GM19351 (cell line): ENCODE measurements around the gene PGAM2.

Experiments used
- ATAC-seq: cut with Tn5 transposase; IDR thresholded peaks from one replicate; pipeline ENCODE4 v1.9.1; 2021; ENCODE audit warnings: mild to moderate bottlenecking, moderate library complexity; ENCODE audit not compliant: unreplicated experiment

The PGAM2 gene

DNA sequence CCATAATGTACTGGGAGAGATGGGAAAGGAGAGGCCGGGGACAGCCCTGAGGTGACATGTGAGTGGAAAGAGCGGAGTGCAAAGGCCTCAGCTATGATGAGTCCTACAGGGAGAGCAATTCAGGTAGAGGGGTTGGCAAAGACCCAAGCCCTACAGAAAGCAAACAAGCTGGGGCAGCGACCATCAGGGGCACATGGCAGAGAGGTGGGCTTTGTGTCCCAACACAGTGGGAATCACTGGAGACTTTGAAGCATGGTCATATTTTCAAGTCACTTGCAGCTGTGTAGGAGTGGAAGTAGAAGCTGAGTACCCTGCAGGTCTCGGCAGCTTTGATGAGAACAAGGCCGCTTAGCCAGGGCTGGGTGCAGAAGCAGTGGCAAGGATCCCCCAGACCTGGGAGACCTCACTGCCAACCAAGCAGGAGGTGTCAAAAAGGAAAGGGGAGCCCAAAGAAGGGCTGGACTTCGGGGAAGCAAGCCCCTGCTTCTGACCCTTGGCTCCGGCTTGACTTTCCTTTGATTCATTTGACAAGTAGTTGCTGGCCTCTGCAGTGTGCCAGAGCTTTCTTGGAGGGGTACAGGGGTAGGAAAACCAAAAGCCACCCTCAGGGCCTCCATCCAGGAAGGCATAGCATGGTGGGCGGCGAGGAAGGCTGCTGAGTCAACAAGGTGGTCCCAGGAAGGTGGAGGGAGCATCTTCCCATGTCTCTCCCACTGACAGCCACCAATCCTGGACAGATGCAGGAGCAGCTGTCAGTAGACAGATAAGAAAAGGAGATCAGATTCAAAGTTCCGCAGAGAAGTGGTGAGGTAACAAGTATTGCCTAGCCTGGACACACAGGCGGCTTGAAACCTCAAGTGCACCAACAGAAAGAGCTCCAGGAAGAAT, 1.9 kb upstream of the PGAM2 start:
- no peak for ATAC-seq

- ATAC-seq = no peak
Observed at GRCh38 chr7:44066494-44067063, 1.2 kb upstream of the PGAM2 start.

DNA sequence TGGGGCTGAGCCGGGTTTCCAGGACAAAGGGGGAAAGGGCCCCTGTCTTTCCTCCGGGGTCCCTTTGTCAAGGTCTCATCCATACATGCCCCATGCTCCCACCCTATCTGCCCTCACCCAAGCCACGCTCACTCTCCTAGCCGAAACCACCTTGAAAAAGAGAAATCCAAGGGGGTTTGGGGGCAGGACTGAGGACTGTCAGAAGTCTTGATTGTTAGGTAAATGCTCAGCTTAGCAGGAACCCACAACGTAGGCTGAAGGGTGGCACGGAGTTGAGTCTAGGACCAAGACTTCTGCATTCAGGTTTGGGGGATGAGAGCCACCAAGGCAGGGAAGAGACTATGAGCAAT, 719 bp upstream of the PGAM2 start:
- no peak for ATAC-seq

DNA sequence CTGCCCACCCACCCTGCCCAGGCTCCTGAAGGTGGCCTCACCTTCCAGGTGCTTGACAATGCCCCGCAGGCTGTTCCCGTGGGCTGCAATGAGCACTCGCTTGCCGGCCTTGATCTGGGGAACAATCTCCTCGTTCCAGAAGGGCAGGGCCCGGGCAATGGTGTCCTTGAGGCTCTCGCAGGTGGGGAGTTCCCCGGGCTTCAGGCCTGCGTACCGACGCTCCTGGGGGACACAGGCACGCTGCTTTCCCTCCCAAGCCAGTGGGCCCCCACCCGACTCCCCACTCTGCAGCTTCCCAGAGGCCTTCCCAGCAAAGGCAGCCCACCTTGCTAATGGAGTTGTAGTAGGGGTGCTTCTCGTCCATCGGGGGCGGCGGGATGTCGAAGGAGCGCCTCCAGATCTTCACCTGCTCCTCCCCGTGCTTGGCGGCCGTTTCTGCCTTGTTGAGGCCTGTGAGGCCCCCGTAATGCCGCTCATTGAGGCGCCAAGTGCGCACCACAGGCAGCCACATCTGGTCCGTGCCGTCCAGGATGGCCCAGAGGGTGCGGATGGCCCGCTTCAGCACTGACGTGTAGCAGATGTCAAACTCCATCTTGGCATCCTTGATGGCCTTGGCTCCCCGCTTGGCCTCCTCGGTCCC, 456 bp downstream of the PGAM2 start:
- ATAC-seq = no peak

DNA sequence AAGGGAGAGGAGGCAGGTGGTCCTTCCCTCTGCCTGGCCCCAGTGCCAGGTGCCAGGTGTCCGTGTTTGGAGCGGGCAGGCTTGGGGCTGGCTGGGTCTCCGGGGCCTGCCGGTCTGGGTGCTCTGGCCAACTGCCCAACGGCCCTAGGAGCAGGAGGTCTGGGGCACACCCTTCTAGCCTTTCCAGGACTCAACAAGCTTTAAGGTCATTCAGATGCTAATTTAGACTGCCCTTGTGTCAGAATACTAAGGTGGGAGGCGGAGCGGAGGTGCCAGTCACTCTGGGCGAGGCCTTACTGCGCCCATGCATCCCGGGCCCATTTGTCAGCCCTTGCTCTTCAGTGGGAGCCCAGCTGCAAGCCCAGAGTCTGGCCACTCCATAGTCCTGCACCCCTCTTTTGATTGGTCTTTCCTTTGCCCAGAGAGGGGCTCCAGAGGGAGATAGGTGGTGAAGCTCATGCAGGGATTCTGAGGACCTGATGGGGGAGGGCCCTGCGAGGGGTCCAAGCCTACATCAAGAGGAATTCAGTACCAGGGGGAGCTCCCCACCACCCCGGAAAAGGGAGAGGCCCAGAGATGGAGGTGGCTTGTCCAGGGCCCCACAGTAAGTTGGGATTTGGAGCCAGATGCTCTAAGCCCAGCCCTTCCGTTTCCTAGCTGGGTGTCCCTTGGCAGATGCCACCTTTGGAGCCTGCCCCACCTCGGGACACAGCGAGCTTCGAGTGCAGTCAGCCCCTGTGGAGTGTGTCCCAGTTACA, 1.3 kb downstream of the PGAM2 start:
- ATAC-seq = no peak

- no peak for ATAC-seq
Observed at GRCh38 chr7:44063547-44063893, 1.8 kb downstream of the PGAM2 start.

DNA sequence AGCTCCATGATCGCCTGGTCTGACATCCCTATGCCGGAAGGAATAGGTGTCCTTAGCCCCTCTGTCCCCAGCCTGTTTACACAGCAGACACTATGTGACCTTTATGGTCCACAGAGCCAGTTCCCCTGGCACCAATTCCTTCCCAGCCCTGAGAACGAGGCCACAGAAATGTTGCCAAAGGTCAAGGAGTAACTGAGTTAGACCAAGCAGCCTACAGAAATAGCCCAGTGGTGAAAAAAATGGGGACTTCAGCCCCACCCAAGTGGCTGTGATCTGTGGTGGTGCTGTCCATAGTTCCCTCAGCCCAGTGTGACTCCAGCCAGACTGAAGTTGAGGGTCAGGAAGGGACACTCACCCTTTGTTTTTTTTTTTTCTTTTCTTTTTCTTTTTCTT, 2.5 kb downstream of the PGAM2 start:
- ATAC-seq = no peak

GRCh38 chr7:44062180-44062902, 3.0 kb downstream of the PGAM2 start:
- ATAC-seq = no peak

GRCh38 chr7:44061645-44062179, 3.7 kb downstream of the PGAM2 start:
- ATAC-seq = no peak

- no peak for ATAC-seq
Observed at GRCh38 chr7:44060948-44061644, 4.3 kb downstream of the PGAM2 start.

DNA sequence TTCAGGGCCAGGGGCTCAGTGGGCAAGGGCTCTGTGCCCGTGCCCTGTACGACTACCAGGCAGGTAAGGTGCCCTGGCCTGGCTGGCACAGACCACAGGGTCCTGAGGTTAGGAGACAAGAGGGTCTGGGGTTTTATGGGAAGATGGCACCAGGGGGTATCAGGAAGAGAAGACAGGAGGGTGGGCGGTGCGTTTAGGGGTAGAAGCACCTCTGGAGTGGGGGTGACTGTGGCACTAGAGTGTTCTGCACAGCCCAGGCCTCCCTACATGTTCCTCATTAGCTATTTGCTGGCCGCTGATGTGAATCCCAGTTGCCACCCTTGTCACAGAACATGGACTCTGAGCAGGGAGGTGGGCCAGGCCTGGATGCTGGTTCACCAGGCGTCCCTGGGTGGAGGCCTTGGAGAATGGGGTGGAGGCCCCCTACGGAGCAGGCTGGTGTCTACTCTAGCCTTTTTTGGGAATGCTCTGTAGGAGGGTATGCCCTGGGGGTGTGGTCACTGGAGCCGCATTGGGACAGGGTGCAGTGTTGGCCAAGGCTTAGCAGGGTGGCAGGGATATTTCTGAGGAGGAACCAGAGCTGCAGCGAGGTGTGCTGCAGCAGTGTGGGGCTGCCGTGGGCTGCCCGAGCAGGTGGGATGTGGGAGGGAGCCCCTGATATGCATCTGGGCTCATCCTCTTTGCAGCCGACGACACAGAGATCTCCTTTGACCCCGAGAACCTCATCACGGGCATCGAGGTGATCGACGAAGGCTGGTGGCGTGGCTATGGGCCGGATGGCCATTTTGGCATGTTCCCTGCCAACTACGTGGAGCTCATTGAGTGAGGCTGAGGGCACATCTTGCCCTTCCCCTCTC, 5.0 kb downstream of the PGAM2 start:
- no peak for ATAC-seq

- peak; percentile 89 for ATAC-seq
Observed at GRCh38 chr7:44059219-44060090, 5.9 kb downstream of the PGAM2 start.

DNA sequence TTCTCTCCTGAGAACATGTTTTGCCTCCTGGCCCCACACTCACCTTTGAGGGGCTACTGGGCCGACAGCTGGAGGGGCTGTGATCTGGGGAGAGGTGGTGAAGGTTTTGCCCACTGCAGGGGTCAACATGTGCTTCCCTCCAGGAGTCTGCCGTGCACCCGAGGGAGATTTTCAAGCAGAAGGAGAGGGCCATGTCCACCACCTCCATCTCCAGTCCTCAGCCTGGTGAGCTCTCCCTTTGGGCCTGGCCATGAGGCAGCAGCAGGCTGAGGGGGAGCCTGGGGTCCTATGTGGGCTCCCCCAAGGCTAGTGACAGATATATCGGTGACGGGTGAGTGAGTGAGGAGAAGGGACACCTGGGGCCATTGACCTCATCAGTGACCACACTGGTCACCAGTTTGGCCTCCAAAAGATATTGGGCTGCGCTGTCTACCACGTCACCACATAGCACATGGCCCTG, 6.6 kb downstream of the PGAM2 start:
- no peak for ATAC-seq

GRCh38 chr7:44057849-44058758, 7.3 kb downstream of the PGAM2 start:
- no peak for ATAC-seq

- no peak for ATAC-seq
Observed at GRCh38 chr7:44057181-44057848, 8.1 kb downstream of the PGAM2 start.

GRCh38 chr7:44056681-44057080, 8.7 kb downstream of the PGAM2 start:
- ATAC-seq = no peak
